Colonic mucosa (tissue), 4 donors: ENCODE data around the gene CDH4. TPM values are rescaled to one million over a fixed set of nuclear protein-coding genes. Genes with fewer than 3 reads are reported as not detected.
"Not testable (repeated sequence)": the region's sequence is repeated elsewhere in the genome, so short reads cannot be mapped to it uniquely, and the experiment has no call there.

ENCODE experiments used
- DNase-seq: peaks from one replicate; pipeline ENCODE4 v3.0.0-alpha.2; 2020
- H3K27ac ChIP-seq: fragments of 200-600 bp; one replicate; pipeline ENCODE4 v1.8.0; 2021
- H3K27me3 ChIP-seq: fragments of 200-600 bp; one replicate; pipeline ENCODE4 v1.8.0; 2021
- H3K36me3 ChIP-seq: fragments of 200-600 bp; one replicate; pipeline ENCODE4 v1.8.0; 2021
- H3K4me1 ChIP-seq: fragments of 200-600 bp; one replicate; pipeline ENCODE4 v1.8.0; 2021; ENCODE audit warnings: mild to moderate bottlenecking
- H3K4me3 ChIP-seq: fragments of 200-600 bp; one replicate; pipeline ENCODE4 v1.8.0; 2021
- H3K9ac ChIP-seq, 2 donors: one replicate each; pipeline ENCODE4 v1.7.0; 2013; ENCODE audit warnings: control low read depth in 2 of 2, low read depth in 2 of 2, low read length in 2 of 2
- H3K9me3 ChIP-seq: fragments of 200-600 bp; one replicate; pipeline ENCODE4 v1.8.0; 2021
- CTCF ChIP-seq: fragments of 200-600 bp; IDR thresholded peaks from one replicate; pipeline ENCODE4 v1.8.0; 2022; ENCODE audit warnings: antibody characterized with exemption, mild to moderate bottlenecking
- intact Hi-C: fragments of 100-400 bp; cut with DNase I; formaldehyde crosslinking; loops from one replicate; pipeline ENCODE4 v1.14.1; 2022
- total RNA-seq, 2 donors: library from RNA; stranded (reverse); fragmentation: NEBNext Ultra II Directional in 1 of 2; extraction: Animal tissue kit (Norgen Biotek cat#: 25700) in 1 of 2; gene quantifications; one replicate each; pipeline ENCODE4 v1.2.1, GENCODE V29; 2021
- donor health status: healthy.
- donor health status: DM: no; HTN: no; CAD: no.
- donor health status: DM: no; HTN: no; CAD: no.

Gene CDH4
- total RNA-seq, 2 donors from 2014 or later: 0.08 TPM; not detected in 1

DNA sequence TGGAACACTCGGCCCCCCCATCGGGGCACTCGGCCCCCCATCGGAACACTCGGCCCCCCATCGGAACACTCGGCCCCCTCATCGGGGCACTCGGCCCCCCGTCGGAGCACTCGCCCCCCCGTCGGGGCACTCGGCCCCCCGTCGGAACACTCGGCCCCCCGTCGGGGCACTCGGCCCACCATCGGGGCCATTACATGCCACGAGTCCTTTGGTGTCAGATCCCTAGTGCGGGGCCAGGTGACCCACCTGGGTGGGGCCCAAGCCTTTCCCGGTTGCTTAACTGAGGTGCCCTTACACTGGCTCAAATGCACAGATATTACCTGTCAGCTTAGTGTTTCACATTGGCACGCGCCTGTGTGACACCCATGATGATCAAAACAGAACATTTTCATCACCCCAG is 717.7 kb downstream of the CDH4 start:
- Histone ChIP-seq H3K9ac (no peak overlapping the region), H3K4me1 (no peaks in the 10 kb centered on the region), H3K27ac (no peak overlapping the region), H3K36me3 (peaks cover 8% of the 10 kb centered on the region), H3K4me3 (no peak overlapping the region), H3K27me3 (peaks cover 15% of the 10 kb centered on the region), H3K9me3 (no peaks in the 10 kb centered on the region)
- no peak for TF ChIP-seq CTCF
- intact Hi-C loops: no loop called here
- no peak for DNase-seq

GRCh38 chr20:61970357-61970756 is 718.3 kb downstream of the CDH4 start:
- TF ChIP-seq CTCF: no peak
- no peaks in the 10 kb centered on the region for H3K4me1 ChIP-seq
- peaks cover 8% of the 10 kb centered on the region for H3K36me3 ChIP-seq
- H3K9ac ChIP-seq: no peak overlapping the region
- H3K27me3 ChIP-seq: peaks cover 10% of the 10 kb centered on the region
- intact Hi-C loops: no loop called here
- no peak overlapping the region for H3K27ac ChIP-seq
- no peaks in the 10 kb centered on the region for H3K9me3 ChIP-seq
- no peak for DNase-seq
- no peak overlapping the region for H3K4me3 ChIP-seq

GRCh38 chr20:61971595-61971994 is 719.5 kb downstream of the CDH4 start:
- H3K4me3 ChIP-seq, DNase-seq, H3K27me3 ChIP-seq, H3K27ac ChIP-seq, H3K36me3 ChIP-seq, H3K9me3 ChIP-seq, H3K9ac ChIP-seq, H3K4me1 ChIP-seq, intact Hi-C loops: not testable (repeated sequence)

GRCh38 chr20:61972636-61973508 is 720.8 kb downstream of the CDH4 start:
- H3K27ac ChIP-seq: no peak overlapping the region
- no peak for TF ChIP-seq CTCF

DNA sequence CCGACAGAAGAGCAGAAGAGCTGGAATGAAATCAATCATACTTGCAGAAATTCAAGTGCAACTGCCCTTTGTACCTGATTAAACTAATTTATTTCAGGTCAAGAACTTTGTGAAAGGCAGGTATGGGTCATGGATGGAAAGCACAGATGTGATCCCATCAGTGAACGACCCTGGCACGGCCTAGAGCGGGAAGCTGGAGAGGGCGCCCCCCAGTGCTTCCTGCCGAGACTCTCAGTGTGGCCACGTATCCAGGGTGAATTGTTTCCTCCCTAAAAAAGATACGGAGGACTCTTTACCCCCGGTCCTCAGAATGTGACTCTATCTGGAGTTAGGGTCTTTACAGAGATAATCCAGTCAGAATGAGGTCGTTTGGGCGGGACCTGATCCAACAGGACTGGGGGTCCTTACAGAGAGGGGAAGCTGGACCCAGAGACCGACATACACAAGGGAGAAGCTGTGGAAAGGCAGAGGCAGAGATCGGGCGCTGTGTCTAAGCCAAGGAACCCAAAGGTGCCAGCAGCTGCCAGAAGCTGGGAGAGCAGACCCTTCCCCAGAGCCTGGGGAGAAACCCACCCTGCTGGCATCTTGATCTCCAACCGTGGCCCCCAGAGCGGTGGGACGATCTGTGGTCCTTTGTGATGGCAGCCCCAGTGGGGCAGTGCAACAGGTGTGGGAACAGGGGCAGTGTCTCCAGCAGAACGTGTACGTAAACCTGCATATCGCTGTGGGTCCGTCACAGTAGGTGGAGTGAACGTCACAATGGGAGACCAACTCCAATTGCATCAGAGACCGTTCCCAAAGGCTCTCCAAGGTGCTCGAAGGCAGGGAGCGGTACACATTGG is 721.7 kb downstream of the CDH4 start:
- H3K9me3 ChIP-seq: no peaks in the 10 kb centered on the region
- H3K27ac ChIP-seq: no peak overlapping the region
- DNase-seq: no peak
- intact Hi-C loops: no loop called here
- no peaks in the 10 kb centered on the region for H3K27me3 ChIP-seq
- TF ChIP-seq CTCF: no peak
- peaks cover 8% of the 10 kb centered on the region for H3K36me3 ChIP-seq
- H3K4me3 ChIP-seq: no peak overlapping the region
- H3K9ac ChIP-seq: no peak overlapping the region
- no peaks in the 10 kb centered on the region for H3K4me1 ChIP-seq

More at GRCh38 chr20:61972636-61973508, 720.8 kb downstream of the CDH4 start:
- DNase-seq: no peak
- H3K4me1 ChIP-seq: no peaks in the 10 kb centered on the region
- H3K27me3 ChIP-seq: no peaks in the 10 kb centered on the region
- H3K9ac ChIP-seq: no peak overlapping the region
- intact Hi-C loops: no loop called here
- no peaks in the 10 kb centered on the region for H3K9me3 ChIP-seq
- H3K4me3 ChIP-seq: no peak overlapping the region
- H3K36me3 ChIP-seq: peaks cover 8% of the 10 kb centered on the region

DNA sequence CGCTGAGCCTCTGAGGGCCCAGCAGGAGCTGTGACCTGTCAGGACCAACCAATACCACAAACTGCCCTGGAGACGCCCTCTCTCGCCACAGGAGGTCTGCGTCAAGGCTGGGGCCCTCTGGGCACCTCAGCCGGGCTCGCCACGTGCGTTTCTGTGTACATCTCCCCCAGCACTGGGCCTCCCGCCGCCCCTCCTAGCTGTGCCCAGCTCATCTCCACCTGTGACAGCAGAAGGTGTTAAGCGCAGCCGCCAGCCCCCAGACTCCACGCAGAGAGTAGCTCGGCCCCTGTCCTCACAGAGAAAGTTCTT is 722.2 kb downstream of the CDH4 start:
- H3K27me3 ChIP-seq: no peaks in the 10 kb centered on the region
- H3K36me3 ChIP-seq: peaks cover 8% of the 10 kb centered on the region
- intact Hi-C loops: no loop called here
- no peak overlapping the region for H3K27ac ChIP-seq
- H3K9ac ChIP-seq: no peak overlapping the region
- no peak overlapping the region for H3K4me3 ChIP-seq
- no peak for DNase-seq
- H3K9me3 ChIP-seq: no peaks in the 10 kb centered on the region
- no peaks in the 10 kb centered on the region for H3K4me1 ChIP-seq
- TF ChIP-seq CTCF: no peak
